K562 (cell line): ENCODE results near the gene RBMS3.

ENCODE experiments used
- CTCF ChIP-seq, 3 experiments: IDR thresholded peaks in 2 of 3; conservative IDR thresholded peaks in 1 of 3; 2 replicates each; pipeline ENCODE4 v1.5.1; 2011 to 2012; ENCODE audit warnings: low read length in 3 of 3, mild to moderate bottlenecking in 3 of 3, control low read depth in 2 of 3, improper control_type of control experiment in 1 of 3, inconsistent platforms in 1 of 3, low read depth in 1 of 3, mixed read lengths in 1 of 3, moderate library complexity in 1 of 3; ENCODE audit not compliant: insufficient read depth in 2 of 3
- POLR2AphosphoS5 ChIP-seq: IDR thresholded peaks from 2 replicates; pipeline ENCODE4 v1.6.1; 2011; ENCODE audit warnings: mild to moderate bottlenecking, low read depth, low read length, moderate library complexity; ENCODE audit not compliant: control insufficient read depth, insufficient read depth

DNA sequence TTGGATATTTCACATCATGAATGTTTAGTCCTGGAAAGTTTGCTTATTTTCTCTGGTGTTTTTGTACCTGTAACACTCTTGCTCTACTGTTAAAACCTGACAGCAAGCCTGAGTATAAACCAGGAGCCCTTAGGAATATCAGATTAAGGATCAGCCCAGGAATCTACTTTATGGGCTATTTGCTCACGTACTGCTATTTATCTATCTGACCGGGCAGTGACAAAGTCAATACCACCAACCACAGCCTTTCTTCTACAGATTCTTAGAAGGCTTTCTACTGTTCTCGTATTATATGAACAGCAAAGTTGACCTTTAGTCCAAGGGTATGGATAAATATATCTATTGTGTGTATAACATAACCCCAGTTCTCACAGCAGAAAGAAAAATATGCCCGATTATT is 521.2 kb downstream of the RBMS3 start:
- no peak for TF ChIP-seq POLR2AphosphoS5
- TF ChIP-seq CTCF (IDR thresholded peaks at IDR 0.05 in 2 of 3, conservative IDR thresholded peaks at IDR 0.05 in 1 of 3; ENCODE audit: insufficient read depth in 2 of 3, low read depth in 1 of 3, low read length in 3 of 3): no peak
